HL-60 (cell line): ENCODE data around the gene LRRC74B.

Experiments
- DNase-seq, 2 experiments: peaks; one replicate each; pipeline ENCODE4 v3.0.0-alpha.2; 2010 to 2020; ENCODE audit warnings: low read depth in 1 of 2, low spot score in 1 of 2
- H3K27ac ChIP-seq: fragments of 250-450 bp; sonication (Bioruptor Pico); replicated peaks from 2 replicates; pipeline ENCODE4 v1.5.1; 2020; ENCODE audit warnings: mild to moderate bottlenecking, moderate library complexity
- H3K27me3 ChIP-seq: fragments of 250-450 bp; sonication (Bioruptor Pico); 2 replicates; pipeline ENCODE4 v1.5.1; 2021; ENCODE audit warnings: mild to moderate bottlenecking, moderate library complexity; ENCODE audit not compliant: insufficient read depth, poor library complexity, severe bottlenecking
- H3K4me3 ChIP-seq: replicated peaks from 2 replicates; pipeline ENCODE4 v1.5.1; 2011; ENCODE audit warnings: mild to moderate bottlenecking, control low read depth, low read length; ENCODE audit not compliant: insufficient read depth
- CTCF ChIP-seq: IDR thresholded peaks from one replicate; pipeline ENCODE4 v1.5.1; 2011; ENCODE audit warnings: low read length, control low read depth, inconsistent platforms; ENCODE audit not compliant: insufficient read depth
- GABPA ChIP-seq: IDR thresholded peaks from 2 replicates; pipeline ENCODE4 v1.6.1; 2012; ENCODE audit warnings: low read depth
- POLR2AphosphoS5 ChIP-seq: IDR thresholded peaks from 2 replicates; pipeline ENCODE4 v1.6.1; 2012; ENCODE audit warnings: low read depth
- REST ChIP-seq: IDR thresholded peaks from 2 replicates; pipeline ENCODE4 v1.6.1; 2012; ENCODE audit warnings: low read depth; ENCODE audit not compliant: insufficient replicate concordance
- SPI1 ChIP-seq: IDR thresholded peaks from 2 replicates; pipeline ENCODE4 v1.6.1; 2012; ENCODE audit warnings: low read depth, mild to moderate bottlenecking, borderline replicate concordance

The LRRC74B gene

GRCh38 chr22:21075516-21076138 is 29.9 kb downstream of the LRRC74B start:
- Histone ChIP-seq H3K27ac (no peak overlapping the region), H3K4me3 (no peak overlapping the region), H3K27me3 (no peaks in the 10 kb centered on the region)
- DNase-seq: no peak
- TF ChIP-seq SPI1 (no peak), REST (no peak), POLR2AphosphoS5 (no peak), CTCF (no peak), GABPA (no peak)

- Histone ChIP-seq H3K4me3 (no peak overlapping the region), H3K27me3 (no peaks in the 10 kb centered on the region), H3K27ac (no peak overlapping the region)
- DNase-seq: no peak
- TF ChIP-seq CTCF: no peak
- no peak for TF ChIP-seq GABPA
- no peak for TF ChIP-seq REST
- TF ChIP-seq SPI1: no peak
- TF ChIP-seq POLR2AphosphoS5: no peak
Measured at GRCh38 chr22:21076912-21077625, 31.3 kb downstream of the LRRC74B start.

GRCh38 chr22:21077884-21078508 is 32.2 kb downstream of the LRRC74B start:
- TF ChIP-seq CTCF: no peak
- no peak for TF ChIP-seq SPI1
- no peak for TF ChIP-seq REST
- no peak for TF ChIP-seq GABPA
- no peak for TF ChIP-seq POLR2AphosphoS5
- Histone ChIP-seq H3K27me3 (no peaks in the 10 kb centered on the region), H3K4me3 (no peak overlapping the region), H3K27ac (no peak overlapping the region)
- no peak for DNase-seq
